Stimulated activated CD4-positive, alpha-beta T cell treated with anti-CD3 and anti-CD28 coated beads, Interleukin-12 subunit alpha, Interleukin-12 subunit beta, amount 100 ng/mL, for 4 hours (primary cell): ENCODE measurements around the gene MAPK1.
A peak's percentile ranks its signal among the peaks of the same experiment; 100 is the strongest.
"Not testable (repeated sequence)": the region's sequence is repeated elsewhere in the genome, so short reads cannot be mapped to it uniquely, and the experiment has no call there.

Experiments
- DNase-seq: peaks from one replicate; pipeline ENCODE4 v3.0.0-alpha.2; 2020

Gene MAPK1

GRCh38 chr22:21867528-21868266, at the start of gene MAPK1:
MAPK1 (minus strand) TSS chr22:21867645; CDS start chr22:21867440, 205 bp downstream.
- peak; percentile 93 for DNase-seq

- no peak for DNase-seq
Measured at GRCh38 chr22:21916309-21916918, 49.0 kb upstream of the MAPK1 start.

GRCh38 chr22:21915624-21916308, 48.3 kb upstream of the MAPK1 start:
- no peak for DNase-seq

- DNase-seq, result not testable (repeated sequence)
Measured at GRCh38 chr22:21914033-21914642, 46.7 kb upstream of the MAPK1 start.

- DNase-seq, result not testable (repeated sequence)
Measured at GRCh38 chr22:21910367-21910766, 42.9 kb upstream of the MAPK1 start.

GRCh38 chr22:21909871-21910270, 42.4 kb upstream of the MAPK1 start:
- no peak for DNase-seq

GRCh38 chr22:21907638-21908522, 40.4 kb upstream of the MAPK1 start:
- DNase-seq, result no peak

- DNase-seq, result not testable (repeated sequence)
Measured at GRCh38 chr22:21905234-21905633, 37.8 kb upstream of the MAPK1 start.

GRCh38 chr22:21904250-21904789, 36.9 kb upstream of the MAPK1 start:
- no peak for DNase-seq

- DNase-seq, result no peak
Measured at GRCh38 chr22:21903283-21903682, 35.8 kb upstream of the MAPK1 start.

GRCh38 chr22:21902296-21903087, 35.0 kb upstream of the MAPK1 start:
- no peak for DNase-seq

- DNase-seq, result no peak
Measured at GRCh38 chr22:21898354-21898896, 31.0 kb upstream of the MAPK1 start.

- no peak for DNase-seq
Measured at GRCh38 chr22:21896951-21897513, 29.6 kb upstream of the MAPK1 start.

GRCh38 chr22:21896275-21896674, 28.8 kb upstream of the MAPK1 start:
- DNase-seq, result not testable (repeated sequence)

- no peak for DNase-seq
Measured at GRCh38 chr22:21894799-21895198, 27.4 kb upstream of the MAPK1 start.

GRCh38 chr22:21889251-21889990, 22.0 kb upstream of the MAPK1 start:
- DNase-seq, result no peak

GRCh38 chr22:21887841-21888240, 20.4 kb upstream of the MAPK1 start:
- no peak for DNase-seq

GRCh38 chr22:21883930-21884329, 16.5 kb upstream of the MAPK1 start:
- DNase-seq, result not testable (repeated sequence)

GRCh38 chr22:21882754-21883333, 15.4 kb upstream of the MAPK1 start:
- not testable (repeated sequence) for DNase-seq
